Fibroblast of mammary gland (primary cell): ENCODE results near the gene PCSK5.
"Not testable (repeated sequence)": the region's sequence is repeated elsewhere in the genome, so short reads cannot be mapped to it uniquely, and the experiment has no call there.

Experiments
- DNase-seq: peaks from one replicate; pipeline ENCODE4 v3.0.0-alpha.2; 2010; ENCODE audit warnings: low read depth
- H3K4me3 ChIP-seq: 2 replicates; pipeline ENCODE4 v1.5.1; 2011; ENCODE audit warnings: low read depth, mild to moderate bottlenecking, low read length, moderate library complexity; ENCODE audit not compliant: control insufficient read depth
- TF ChIP-seq, protein P1 (sequence below): conservative IDR thresholded peaks from 2 replicates; pipeline ENCODE4 v1.5.1; 2011; ENCODE audit warnings: low read depth, low read length, inconsistent platforms; ENCODE audit not compliant: control insufficient read depth, insufficient read depth

Gene PCSK5

DNA sequence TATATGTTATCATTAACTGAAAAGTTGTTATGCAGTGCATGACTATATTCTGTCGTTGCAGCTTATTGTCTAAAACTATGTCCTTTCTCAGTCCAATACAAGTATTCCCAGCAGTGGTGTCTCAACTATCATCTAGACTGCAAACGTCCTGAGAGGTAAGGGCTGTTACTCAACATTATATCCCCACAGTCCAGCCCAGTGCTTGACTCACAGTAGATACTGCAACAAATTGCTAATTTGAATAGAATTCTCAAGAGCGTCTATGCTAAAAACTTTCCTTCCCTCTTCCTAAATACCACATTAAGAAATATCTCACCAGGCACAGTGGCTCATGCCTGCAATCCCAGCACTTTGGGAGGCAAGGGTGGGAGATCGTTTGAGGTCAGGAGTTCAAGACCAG is 37.7 kb upstream of the PCSK5 start:
- TF ChIP-seq, protein P1, sequence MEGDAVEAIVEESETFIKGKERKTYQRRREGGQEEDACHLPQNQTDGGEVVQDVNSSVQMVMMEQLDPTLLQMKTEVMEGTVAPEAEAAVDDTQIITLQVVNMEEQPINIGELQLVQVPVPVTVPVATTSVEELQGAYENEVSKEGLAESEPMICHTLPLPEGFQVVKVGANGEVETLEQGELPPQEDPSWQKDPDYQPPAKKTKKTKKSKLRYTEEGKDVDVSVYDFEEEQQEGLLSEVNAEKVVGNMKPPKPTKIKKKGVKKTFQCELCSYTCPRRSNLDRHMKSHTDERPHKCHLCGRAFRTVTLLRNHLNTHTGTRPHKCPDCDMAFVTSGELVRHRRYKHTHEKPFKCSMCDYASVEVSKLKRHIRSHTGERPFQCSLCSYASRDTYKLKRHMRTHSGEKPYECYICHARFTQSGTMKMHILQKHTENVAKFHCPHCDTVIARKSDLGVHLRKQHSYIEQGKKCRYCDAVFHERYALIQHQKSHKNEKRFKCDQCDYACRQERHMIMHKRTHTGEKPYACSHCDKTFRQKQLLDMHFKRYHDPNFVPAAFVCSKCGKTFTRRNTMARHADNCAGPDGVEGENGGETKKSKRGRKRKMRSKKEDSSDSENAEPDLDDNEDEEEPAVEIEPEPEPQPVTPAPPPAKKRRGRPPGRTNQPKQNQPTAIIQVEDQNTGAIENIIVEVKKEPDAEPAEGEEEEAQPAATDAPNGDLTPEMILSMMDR: no peak
- no peak overlapping the region for H3K4me3 ChIP-seq
- no peak for DNase-seq

DNA sequence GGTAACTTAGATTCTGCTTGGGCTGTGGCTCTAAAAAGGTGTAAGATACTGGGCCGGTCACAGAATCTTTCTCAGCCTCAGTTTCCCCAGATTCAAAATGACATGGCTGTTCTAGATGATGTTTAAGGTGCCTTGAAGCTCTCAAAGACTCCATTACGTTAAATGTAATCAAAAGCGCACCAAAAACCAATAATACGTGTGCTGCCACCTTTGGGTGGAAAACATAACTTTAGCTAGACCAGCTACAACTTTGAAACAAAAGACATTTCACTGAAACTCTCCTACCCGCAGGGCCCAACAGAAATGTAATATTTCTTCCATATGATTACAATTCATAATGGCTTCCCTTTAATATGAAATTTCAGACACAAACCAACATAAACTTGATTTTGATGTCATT is 35.0 kb upstream of the PCSK5 start:
- peak; percentile 35 for DNase-seq
- no peak overlapping the region for H3K4me3 ChIP-seq
- TF ChIP-seq, protein P1: peak; percentile 55

DNA sequence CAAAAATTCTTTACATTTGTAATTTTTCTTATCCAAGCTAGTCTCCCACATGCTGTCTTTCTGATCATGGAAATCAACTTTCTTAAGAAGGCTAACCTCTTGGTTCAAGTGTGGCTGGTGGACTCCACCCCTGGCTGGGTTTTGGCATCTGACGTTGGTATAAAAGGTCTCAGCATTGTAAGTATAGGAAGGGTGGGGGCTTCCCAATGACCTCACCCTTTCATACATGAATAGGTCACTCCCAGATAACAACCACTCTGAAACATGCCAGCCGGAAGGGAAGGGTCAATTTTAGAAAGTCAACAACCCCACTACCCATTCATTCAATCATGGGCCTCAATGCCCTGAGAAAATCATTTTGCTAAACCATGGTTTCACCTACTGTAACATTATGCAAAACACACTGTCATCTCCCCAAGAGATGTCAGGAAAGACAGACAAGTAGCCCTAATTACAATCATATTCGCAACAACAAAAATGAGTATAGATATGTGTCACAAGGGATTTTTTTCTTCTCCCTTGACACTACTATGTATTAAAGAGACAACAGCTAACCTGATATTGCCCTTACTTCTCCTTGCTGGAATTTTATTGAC is 31.9 kb upstream of the PCSK5 start:
- no peak overlapping the region for H3K4me3 ChIP-seq
- DNase-seq: no peak
- TF ChIP-seq, protein P1: no peak

DNA sequence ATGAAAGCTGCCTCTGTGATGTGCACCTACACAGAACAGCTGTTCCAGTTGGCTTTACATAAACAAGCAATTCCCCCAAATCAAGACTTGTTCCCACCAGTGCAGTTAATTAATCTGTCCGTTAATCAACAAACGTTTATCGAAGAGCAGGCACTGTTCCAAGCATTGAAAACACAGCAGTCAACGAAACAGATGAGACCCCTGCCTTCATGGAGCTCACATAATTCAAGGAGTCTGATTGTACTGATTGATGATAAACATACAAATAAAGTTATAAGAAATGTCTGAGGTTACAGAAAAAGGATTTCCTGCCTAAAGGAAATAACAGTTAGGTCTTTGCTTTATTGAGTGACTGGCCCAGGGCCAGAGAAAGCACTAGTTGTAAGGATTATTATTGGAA is 26.2 kb upstream of the PCSK5 start:
- TF ChIP-seq, protein P1: no peak

DNA sequence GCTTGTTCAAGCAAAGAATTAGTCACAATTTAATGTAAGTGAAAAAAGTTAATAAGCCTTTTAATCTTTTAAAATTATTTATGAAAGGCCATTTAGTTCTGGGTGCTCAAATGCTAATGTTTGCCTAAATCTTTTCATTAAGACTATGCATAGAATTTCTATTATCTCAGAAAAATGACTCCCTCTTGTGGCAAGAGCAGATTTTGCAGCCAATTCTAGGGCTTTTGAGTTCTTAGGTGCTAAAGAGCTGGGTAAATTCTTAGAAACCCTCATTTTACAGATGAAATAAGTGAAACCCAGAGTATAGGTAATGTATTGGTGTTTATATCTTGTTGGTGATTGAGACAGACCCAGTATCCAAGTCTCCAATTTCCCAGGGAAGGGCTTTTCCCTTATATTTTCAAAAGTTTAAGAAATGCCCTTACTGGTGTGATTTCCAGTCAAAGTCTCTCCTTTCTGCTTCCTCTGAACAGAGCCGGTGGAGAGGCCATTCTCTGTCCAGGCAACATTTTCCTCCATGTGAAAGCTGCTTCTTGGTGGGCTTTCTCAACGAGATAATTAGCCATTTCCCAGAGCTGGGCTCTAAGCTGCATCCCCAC is 24.1 kb upstream of the PCSK5 start:
- TF ChIP-seq, protein P1: peak; percentile 76
- no peak overlapping the region for H3K4me3 ChIP-seq
- peak; percentile 56 for DNase-seq

More for the DNA sequence above, 26.2 kb upstream of the PCSK5 start:
- DNase-seq: no peak
- no peak overlapping the region for H3K4me3 ChIP-seq

DNA sequence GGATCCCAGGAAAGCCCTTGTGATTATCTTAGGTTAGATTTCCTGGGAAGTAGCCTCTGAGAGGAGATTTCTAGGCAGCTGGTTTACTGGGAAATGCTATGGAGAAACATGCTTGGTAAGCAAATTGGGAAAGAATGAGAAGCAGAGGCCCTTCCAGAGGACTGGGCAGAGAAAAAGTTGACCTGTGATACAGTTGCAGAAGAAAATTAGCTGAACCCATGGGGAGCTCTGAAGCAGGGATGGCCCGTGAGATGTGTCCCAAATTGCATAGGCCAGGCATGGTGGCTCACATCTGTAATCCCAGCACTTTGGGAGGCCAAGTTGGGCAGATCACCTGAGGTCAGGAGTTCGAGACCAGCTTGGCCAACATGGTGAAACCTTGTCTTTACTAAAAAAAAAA is 21.9 kb upstream of the PCSK5 start:
- not testable (repeated sequence) for DNase-seq, H3K4me3 ChIP-seq

DNA sequence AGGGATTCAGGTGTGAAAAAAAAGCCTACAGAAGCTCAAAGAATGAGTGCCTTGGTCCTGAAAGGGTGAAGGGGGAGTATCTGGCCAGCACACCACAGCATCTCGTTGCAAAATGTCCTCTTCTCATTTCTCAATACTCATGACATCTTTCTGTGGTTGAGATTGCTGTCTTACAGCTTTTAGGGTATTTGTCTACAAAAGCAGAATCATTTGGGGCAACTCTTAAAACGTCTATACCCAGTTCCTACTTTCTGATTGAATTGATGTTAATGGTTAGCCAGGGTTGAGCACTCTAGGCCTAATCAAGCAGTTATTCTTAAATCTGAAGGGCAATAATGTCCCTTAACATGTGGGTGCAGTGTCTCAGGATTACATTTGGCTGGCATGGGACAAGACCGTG is 21.2 kb upstream of the PCSK5 start:
- TF ChIP-seq, protein P1: no peak
- DNase-seq: peak; percentile 20
- no peak overlapping the region for H3K4me3 ChIP-seq
